Posterior cingulate gyrus (tissue), 11 donors: ENCODE results near the gene PRDM5.
A peak's percentile ranks its signal among the peaks of the same experiment; 100 is the strongest.

Experiments
- DNase-seq, 10 donors: peaks; one replicate each; pipeline versions ENCODE4 v3.0.0 to v3.0.0-alpha.2; 2020 to 2021; ENCODE audit warnings: mixed read lengths in 3 of 10
- intact Hi-C: fragments of 100-400 bp; cut with DNase I; formaldehyde crosslinking; loops from one replicate; pipeline ENCODE4 v1.15.1; 2023

PRDM5 gene

DNA sequence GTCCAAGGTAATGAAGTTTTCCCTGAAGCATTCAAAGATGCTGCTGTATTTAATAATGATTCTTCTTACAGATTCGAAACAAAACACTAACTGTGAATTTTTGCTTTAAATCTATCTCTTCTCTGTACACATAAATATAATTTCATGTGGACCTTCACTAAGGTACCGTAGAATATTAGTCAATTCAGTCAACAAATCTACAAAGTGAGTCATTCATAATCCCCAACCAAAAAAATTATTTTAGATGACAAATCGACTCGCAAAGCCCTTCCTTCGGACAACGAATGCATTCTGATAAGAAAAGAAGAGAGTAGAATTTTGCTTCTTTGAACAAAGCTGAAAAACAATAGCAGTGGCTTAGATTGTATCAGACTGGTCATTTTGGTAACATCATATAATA, 95.7 kb downstream of the PRDM5 start:
- DNase-seq, result no peak
- intact Hi-C loops, result no loop called here

DNA sequence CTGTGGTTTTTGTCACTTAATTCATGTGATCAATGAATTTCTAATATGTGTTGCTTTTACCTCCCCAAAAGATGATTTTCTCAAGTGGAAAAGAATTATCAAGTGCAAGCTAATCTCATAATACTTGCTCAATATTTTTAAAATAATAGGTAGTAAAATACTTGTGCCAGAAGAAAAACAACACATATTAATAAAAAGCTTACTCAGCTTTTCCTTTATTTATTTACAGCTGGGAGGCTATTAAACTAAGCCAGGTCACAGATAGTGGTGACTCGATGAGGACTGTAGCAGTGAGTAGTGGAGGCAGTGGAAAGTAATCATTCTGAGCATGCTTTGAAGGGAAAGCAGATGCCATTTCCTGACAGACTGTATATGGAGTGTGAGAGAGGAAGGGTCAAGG, 96.1 kb downstream of the PRDM5 start:
- intact Hi-C loops, result no loop called here
- no peak for DNase-seq

- intact Hi-C loops, result no loop called here
- no peak for DNase-seq
These were observed 97.6 kb downstream of the PRDM5 start for GRCh38 chr4:120824946-120825345.

- peak in 2 of 10 donors; percentile 18 to 26 for DNase-seq
- intact Hi-C loops, result no loop called here
These were observed 100.5 kb downstream of the PRDM5 start for GRCh38 chr4:120821977-120822376.

- DNase-seq, result no peak
- intact Hi-C loops, result no loop called here
These were observed 101.5 kb downstream of the PRDM5 start for GRCh38 chr4:120821029-120821428.

- intact Hi-C loops, result no loop called here
- no peak for DNase-seq
These were observed 102.6 kb downstream of the PRDM5 start for GRCh38 chr4:120819805-120820437.

DNA sequence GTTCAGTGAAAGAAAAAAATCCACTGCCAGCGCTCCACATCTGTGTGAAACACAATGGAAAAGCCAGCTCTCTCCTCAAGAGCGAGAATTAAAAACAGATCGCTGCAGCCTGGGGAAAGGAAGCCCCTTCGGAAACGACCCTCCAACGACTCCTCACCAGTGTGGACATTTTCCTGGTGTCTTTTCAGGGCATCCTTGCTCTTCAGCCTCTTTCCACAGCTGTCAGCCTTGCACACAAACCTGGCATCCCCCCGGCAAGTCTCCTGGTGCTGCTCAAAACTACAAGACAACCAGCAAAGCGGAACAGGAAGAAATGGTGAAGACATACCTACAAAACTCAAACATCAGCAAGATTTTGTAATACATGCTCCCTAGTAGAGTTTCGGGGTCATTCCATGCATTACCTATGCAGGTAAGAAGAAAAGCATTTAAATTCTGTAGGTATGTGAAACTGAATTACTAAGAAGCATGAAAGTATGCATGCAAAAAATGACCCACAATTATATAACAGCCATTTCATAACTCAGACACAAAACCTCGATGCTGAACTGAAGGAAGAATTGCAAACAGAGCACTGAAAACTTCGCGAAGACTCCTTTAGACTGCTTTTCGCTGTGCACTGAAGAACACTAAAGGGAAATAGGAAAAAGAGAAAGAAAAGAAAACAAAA, 106.1 kb downstream of the PRDM5 start:
- intact Hi-C loops, result no loop called here
- DNase-seq, result no peak

- no peak for DNase-seq
- intact Hi-C loops, result no loop called here
These were observed 107.2 kb downstream of the PRDM5 start for GRCh38 chr4:120815361-120815760.

GRCh38 chr4:120814886-120815285, 107.6 kb downstream of the PRDM5 start:
- intact Hi-C loops, result no loop called here
- no peak for DNase-seq

GRCh38 chr4:120812216-120812615, 110.3 kb downstream of the PRDM5 start:
- intact Hi-C loops, result no loop called here
- DNase-seq, result no peak

DNA sequence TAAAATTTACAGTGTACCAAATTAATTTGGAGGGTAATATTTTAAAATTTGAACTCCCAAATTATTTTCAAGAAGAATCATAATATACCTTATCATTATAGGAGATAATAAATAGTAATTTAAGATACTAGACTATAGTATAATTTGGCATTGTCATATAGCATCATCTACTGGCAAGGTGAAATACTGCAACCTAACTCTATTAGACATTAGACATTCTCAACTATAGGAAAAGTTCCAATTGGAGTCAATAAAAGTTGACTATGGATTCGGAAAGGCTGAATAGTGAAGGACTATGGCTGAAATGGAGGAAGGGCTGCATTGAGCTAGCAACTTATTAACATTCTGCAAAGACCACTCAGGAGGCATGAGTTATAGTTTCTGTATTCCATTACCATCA, 113.0 kb downstream of the PRDM5 start:
- intact Hi-C loops, result no loop called here
- DNase-seq, result no peak

DNA sequence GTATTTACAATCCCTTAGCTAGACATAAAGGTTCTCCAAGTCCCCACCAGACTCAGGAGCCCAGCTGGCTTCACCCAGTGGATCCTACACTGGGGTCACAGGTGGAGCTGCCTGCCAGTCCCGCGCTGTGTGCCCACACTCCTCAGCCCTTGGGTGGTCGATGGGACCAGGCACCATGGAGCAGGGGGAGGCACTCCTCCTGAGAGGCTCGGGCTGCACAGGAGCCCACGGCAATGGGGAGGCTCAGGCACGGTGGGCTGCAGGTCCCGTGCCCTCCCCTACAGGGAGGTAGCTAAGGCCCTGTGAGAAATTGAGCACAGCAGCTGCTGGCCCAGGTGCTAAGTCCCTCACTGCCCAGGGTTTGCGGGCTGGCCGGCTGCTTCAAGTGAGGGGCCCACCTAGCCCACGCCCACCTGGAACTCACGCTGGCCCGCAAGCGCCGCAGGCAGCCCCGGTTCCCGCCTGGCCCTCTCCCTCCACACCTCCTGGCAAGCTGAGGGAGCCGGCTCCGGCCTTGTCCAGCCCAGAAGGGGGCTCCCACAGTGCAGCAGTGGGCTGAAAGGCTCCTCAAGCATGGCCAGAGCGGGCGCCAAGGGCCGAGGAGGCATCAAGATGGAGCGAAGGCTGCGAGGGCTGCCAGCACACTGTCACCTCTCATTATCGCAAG, 113.9 kb downstream of the PRDM5 start:
- intact Hi-C loops, result no loop called here
- peak in 3 of 10 donors; percentile 54 to 79 (median 70) for DNase-seq

DNA sequence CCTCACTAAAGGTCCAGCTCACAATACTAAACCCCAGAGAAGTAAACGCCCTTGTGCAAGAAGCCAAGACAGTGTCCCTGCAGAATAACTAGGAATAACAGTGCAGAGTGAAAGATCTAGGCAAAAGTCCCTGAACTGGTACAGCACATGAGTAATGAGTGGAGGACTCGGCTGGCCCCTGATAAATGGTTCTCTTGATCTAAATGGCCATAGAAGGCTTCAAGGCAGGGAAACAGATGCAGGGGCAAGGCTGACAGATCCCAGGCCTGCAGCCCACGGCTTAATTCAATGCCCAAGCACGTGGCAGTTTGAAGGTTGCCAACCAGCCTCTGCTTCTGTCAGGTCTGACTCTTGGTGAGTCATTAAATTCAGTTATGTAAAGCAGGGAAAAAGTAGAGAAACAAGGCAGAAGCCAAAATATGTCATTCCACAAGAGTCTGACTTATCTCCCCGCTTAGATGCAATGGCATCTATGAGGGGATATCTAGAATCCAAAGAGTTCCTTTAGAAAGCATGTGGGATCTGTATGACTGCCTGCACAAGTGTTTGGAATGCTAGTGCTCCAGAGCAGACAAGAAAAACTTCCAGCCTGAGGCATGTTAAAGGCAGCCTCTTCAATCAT, 121.3 kb downstream of the PRDM5 start:
- intact Hi-C loops, result no loop called here
- peak in 8 of 10 donors; percentile 8 to 90 (median 44) for DNase-seq

GRCh38 chr4:120798570-120798969, 124.0 kb downstream of the PRDM5 start:
- DNase-seq, result peak in 1 of 10 donors; percentile 20

DNA sequence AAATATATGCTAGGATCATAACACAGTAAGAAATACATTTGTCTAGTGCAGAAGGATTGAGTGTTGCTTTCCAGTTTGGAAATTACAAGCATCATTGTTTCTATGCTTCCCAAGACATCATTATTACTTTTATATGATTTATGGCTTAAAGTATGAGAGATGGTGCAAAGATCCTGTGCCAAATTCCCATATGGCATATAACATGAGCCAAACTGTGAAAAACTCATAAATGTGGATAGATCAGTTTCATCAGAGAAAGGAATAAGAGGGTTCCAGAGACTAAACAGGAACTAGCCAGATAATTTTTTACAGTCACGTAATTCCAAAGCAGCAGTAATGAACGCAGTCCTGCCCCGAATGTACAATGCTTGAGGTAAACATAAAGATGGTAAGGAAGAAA, 126.3 kb downstream of the PRDM5 start:
- intact Hi-C loops, result no loop called here
- no peak for DNase-seq

More at GRCh38 chr4:120798570-120798969, 124.0 kb downstream of the PRDM5 start:
- intact Hi-C loops, result no loop called here

DNA sequence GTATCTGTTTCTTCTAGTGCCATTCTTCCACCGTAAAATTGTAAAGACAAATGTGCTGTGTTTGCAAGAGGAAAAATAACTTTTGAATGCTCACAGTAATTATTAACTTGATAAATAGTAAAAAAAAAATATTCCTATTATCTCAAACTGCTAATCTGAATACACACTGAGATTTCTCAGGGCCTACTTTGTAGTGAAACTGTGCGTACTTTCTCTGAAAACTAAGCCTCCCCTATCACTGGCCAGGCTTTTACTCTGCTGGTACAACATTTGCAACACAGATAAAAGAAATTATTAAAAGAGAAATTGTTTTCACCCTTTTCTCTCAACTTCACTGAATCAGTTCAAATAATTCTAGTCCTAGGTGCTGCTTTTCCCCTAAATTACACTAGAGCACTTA, 137.3 kb downstream of the PRDM5 start:
- intact Hi-C loops, result no loop called here
- no peak for DNase-seq

GRCh38 chr4:120777459-120777858, 145.1 kb downstream of the PRDM5 start:
- no peak for DNase-seq
- intact Hi-C loops, result no loop called here

DNA sequence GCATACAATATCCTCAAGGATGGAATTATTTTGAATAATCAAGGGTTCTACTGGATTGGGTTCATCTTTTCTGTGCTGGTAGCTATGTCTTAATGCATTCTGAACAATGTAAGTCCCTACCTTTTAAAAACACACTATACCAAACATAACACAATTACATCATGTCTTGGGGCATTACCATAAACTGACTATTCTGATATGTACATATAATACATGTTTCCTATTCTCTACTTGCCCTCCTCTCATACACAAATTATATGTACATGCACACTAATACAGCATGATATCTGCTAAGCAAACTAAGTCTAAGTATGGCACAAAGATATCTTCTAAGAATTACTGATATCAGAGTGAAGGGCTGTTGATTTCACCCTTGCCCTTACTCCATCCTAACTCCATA, 147.1 kb downstream of the PRDM5 start:
- intact Hi-C loops, result no loop called here
- no peak for DNase-seq

- no peak for DNase-seq
- intact Hi-C loops, result no loop called here
These were observed 148.9 kb downstream of the PRDM5 start for GRCh38 chr4:120773641-120774040.

- intact Hi-C loops, result no loop called here
These were observed 150.6 kb downstream of the PRDM5 start for GRCh38 chr4:120771907-120772306.

DNA sequence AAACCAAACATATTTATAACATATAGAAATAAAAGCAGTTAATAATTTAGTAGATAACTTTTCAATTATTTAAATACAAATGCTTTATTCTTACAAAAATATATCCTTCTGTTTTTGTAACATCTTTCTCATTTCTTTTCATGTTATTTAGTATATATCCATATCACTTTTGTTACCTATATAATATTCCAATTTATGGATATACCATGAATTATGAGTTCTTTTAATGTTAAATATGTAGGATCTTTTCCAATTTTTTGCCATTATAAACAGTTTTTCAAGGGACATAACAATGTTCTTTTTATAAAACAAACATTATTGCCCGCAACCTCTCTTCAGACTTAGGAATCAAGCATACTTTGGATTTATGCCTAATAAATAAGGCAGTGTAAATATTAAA, 151.6 kb downstream of the PRDM5 start:
- intact Hi-C loops, result no loop called here
- DNase-seq, result no peak

More at GRCh38 chr4:120771907-120772306, 150.6 kb downstream of the PRDM5 start:
- no peak for DNase-seq
